ENCODE results near the gene OGDH.

GRCh38 chr7:44673771-44674170 lies 67.3 kb downstream of the OGDH start:
- TF ChIP-seq CTCF (conservative IDR thresholded peaks at IDR 0.05) (no peak), ZFX (IDR thresholded peaks at IDR 0.05) (no peak)
